H1 (cell line): ENCODE measurements around the gene PAX5. TPM values are rescaled to one million over a fixed set of nuclear protein-coding genes. Genes with fewer than 3 reads are reported as not detected.

ENCODE experiments used
- CTCF ChIA-PET: fragments of 300-600 bp; sonication (Branson Sonifier 250); formaldehyde crosslinking; loops from one replicate; lab custom pipeline; 2021; ENCODE audit not compliant: partially characterized antibody; lab: Charles Lee
- POLR2A ChIA-PET: fragments of 300-600 bp; sonication (Branson Sonifier 250); formaldehyde crosslinking; loops from one replicate; lab custom pipeline; 2021; ENCODE audit warnings: inconsistent platforms; ENCODE audit not compliant: partially characterized antibody; lab: Charles Lee
- DNase-seq, 2 experiments: peaks; one replicate each; pipeline versions ENCODE4 v3.0.0 to v3.0.0-alpha.2; 2010 to 2022; ENCODE audit warnings: low spot score in 2 of 2, low read depth in 1 of 2, mixed read lengths in 1 of 2
- FAIRE-seq: peaks from 2 replicates; lab custom pipeline; 2011; peaks lifted over from hg19 to GRCh38; lab: Jason Lieb, UNC
- H2AFZ ChIP-seq: 2 replicates; pipeline ENCODE4 v1.8.1; 2012; ENCODE audit warnings: low read length, inconsistent platforms
- H2AK5ac ChIP-seq: 2 replicates; pipeline ENCODE4 v1.6.1; 2013; ENCODE audit warnings: low read depth, low read length
- H2BK120ac ChIP-seq: replicated peaks from 2 replicates; pipeline ENCODE3; 2013; ENCODE audit warnings: low read depth, low read length, inconsistent platforms
- H2BK12ac ChIP-seq: 2 replicates; pipeline ENCODE4 v1.6.1; 2013; ENCODE audit warnings: low read depth, low read length
- H2BK15ac ChIP-seq: 2 replicates; pipeline ENCODE4 v1.6.1; 2013; ENCODE audit warnings: low read length
- H2BK20ac ChIP-seq: 2 replicates; pipeline ENCODE4 v1.6.1; 2013; ENCODE audit warnings: low read length
- H2BK5ac ChIP-seq: 2 replicates; pipeline ENCODE4 v1.6.1; 2013; ENCODE audit warnings: low read depth, low read length
- H3K14ac ChIP-seq: 2 replicates; pipeline ENCODE4 v1.6.1; 2013; ENCODE audit warnings: inconsistent platforms; ENCODE audit not compliant: insufficient read length
- H3K18ac ChIP-seq: 2 replicates; pipeline ENCODE4 v1.6.1; 2013; ENCODE audit warnings: low read length; ENCODE audit errors: extremely low read depth
- H3K23ac ChIP-seq: 2 replicates; pipeline ENCODE4 v1.6.1; 2013; ENCODE audit warnings: inconsistent platforms; ENCODE audit not compliant: insufficient read length
- H3K23me2 ChIP-seq: 2 replicates; pipeline ENCODE4 v1.6.1; 2013; ENCODE audit warnings: low read depth, low read length
- H3K27ac ChIP-seq: 2 replicates; pipeline ENCODE4 v1.6.1; 2011; ENCODE audit warnings: low read depth, low read length, inconsistent platforms
- H3K27me3 ChIP-seq, 4 experiments: replicated peaks in 1 of 4; 1 replicate in 1 of 4; 2 replicates in 3 of 4; pipeline versions ENCODE4 v1.6.1 to v1.8.1; 2011 to 2013; ENCODE audit warnings: low read length in 3 of 4, mild to moderate bottlenecking in 3 of 4, inconsistent platforms in 2 of 4, mixed read lengths in 2 of 4, moderate library complexity in 1 of 4; ENCODE audit not compliant: control insufficient read depth in 3 of 4, insufficient read depth in 3 of 4; ENCODE audit errors: extremely low read depth in 1 of 4
- H3K36me3 ChIP-seq, 4 experiments: 2 replicates each; pipeline versions ENCODE4 v1.6.1 to v1.8.1; 2011 to 2013; ENCODE audit warnings: mild to moderate bottlenecking in 4 of 4, low read length in 3 of 4, moderate library complexity in 2 of 4, control low read depth in 1 of 4, inconsistent platforms in 1 of 4; ENCODE audit not compliant: insufficient read depth in 4 of 4, control insufficient read depth in 2 of 4
- H3K4ac ChIP-seq: replicated peaks from 2 replicates; pipeline ENCODE3; 2013; ENCODE audit warnings: low read length, low read depth, mixed read lengths, inconsistent platforms; ENCODE audit not compliant: insufficient read length
- H3K4me1 ChIP-seq, 4 experiments: replicated peaks in 1 of 4; 1 replicate in 1 of 4; 2 replicates in 3 of 4; pipeline versions ENCODE4 v1.6.1 to v1.8.1; 2011 to 2013; ENCODE audit warnings: low read length in 3 of 4, inconsistent platforms in 2 of 4, mixed read lengths in 1 of 4; ENCODE audit not compliant: insufficient read depth in 4 of 4, control insufficient read depth in 3 of 4
- H3K4me2 ChIP-seq, 2 experiments: 2 replicates each; pipeline versions ENCODE4 v1.6.1 to v1.8.1; 2011 to 2013; ENCODE audit warnings: low read depth in 2 of 2, low read length in 2 of 2, control low read depth in 1 of 2, inconsistent platforms in 1 of 2, mild to moderate bottlenecking in 1 of 2; ENCODE audit not compliant: insufficient read depth in 1 of 2
- H3K4me3 ChIP-seq, 4 experiments: fragments of 200-600, 300-600 bp in 1 of 4; sonication (generic), shearing (Covaris generic), sonication (Bioruptor Twin) in 1 of 4; 2 replicates each; pipeline versions ENCODE4 v1.5.1 to v1.8.1; 2011 to 2016; ENCODE audit warnings: low read length in 4 of 4, low read depth in 3 of 4, control low read depth in 2 of 4, inconsistent platforms in 2 of 4, mild to moderate bottlenecking in 2 of 4, mixed read lengths in 1 of 4, moderate library complexity in 1 of 4; ENCODE audit not compliant: insufficient read depth in 2 of 4; ENCODE audit errors: extremely low read depth in 1 of 4
- H3K56ac ChIP-seq: replicated peaks from 2 replicates; pipeline ENCODE3; 2013; ENCODE audit warnings: low read depth, mild to moderate bottlenecking, mixed read lengths, low read length, inconsistent platforms; ENCODE audit not compliant: insufficient read length
- H3K79me1 ChIP-seq: 2 replicates; pipeline ENCODE4 v1.6.1; 2013; ENCODE audit warnings: low read depth, low read length, control low read depth
- H3K79me2 ChIP-seq, 2 experiments: 2 replicates each; pipeline versions ENCODE4 v1.6.1 to v1.8.1; 2012 to 2013; ENCODE audit warnings: low read length in 2 of 2, mild to moderate bottlenecking in 2 of 2, inconsistent platforms in 1 of 2; ENCODE audit not compliant: insufficient read depth in 2 of 2, control insufficient read depth in 1 of 2
- H3K9ac ChIP-seq, 4 experiments: replicated peaks in 1 of 4; 1 replicate in 1 of 4; 2 replicates in 3 of 4; pipeline versions ENCODE4 v1.6.1 to v1.8.1; 2011 to 2013; ENCODE audit warnings: low read depth in 3 of 4, low read length in 3 of 4, control low read depth in 2 of 4, mild to moderate bottlenecking in 2 of 4, moderate library complexity in 2 of 4, inconsistent platforms in 1 of 4; ENCODE audit errors: extremely low read depth in 1 of 4
- H3K9me3 ChIP-seq, 2 experiments: 2 replicates each; pipeline versions ENCODE4 v1.6.1 to v1.8.1; 2012 to 2013; ENCODE audit warnings: mild to moderate bottlenecking in 2 of 2, moderate library complexity in 2 of 2, control low read depth in 1 of 2, inconsistent platforms in 1 of 2, low read depth in 1 of 2, low read length in 1 of 2, mixed read lengths in 1 of 2; ENCODE audit not compliant: insufficient read depth in 2 of 2
- H4K20me1 ChIP-seq, 2 experiments: replicated peaks in 1 of 2; 2 replicates each; pipeline versions ENCODE3 to v1.8.1; 2011 to 2013; ENCODE audit warnings: inconsistent platforms in 2 of 2, low read length in 2 of 2, mild to moderate bottlenecking in 1 of 2; ENCODE audit not compliant: insufficient read depth in 2 of 2, control insufficient read depth in 1 of 2
- H4K5ac ChIP-seq: 2 replicates; pipeline ENCODE4 v1.6.1; 2013; ENCODE audit warnings: low read length, low read depth, mixed read lengths, inconsistent platforms; ENCODE audit not compliant: insufficient read length
- H4K8ac ChIP-seq: 2 replicates; pipeline ENCODE4 v1.8.0; 2013; ENCODE audit warnings: mild to moderate bottlenecking, moderate library complexity, low read length, inconsistent platforms; ENCODE audit not compliant: insufficient read depth; ENCODE audit errors: extremely low read depth
- H4K91ac ChIP-seq: replicated peaks from 2 replicates; pipeline ENCODE3; 2013; ENCODE audit warnings: low read length, mixed read lengths, inconsistent platforms; ENCODE audit not compliant: insufficient read length
- BRCA1 ChIP-seq: IDR thresholded peaks from 2 replicates; pipeline ENCODE4 v1.6.1; 2012; ENCODE audit warnings: low read depth, low read length, improper control_type of control experiment
- WGBS, 2 experiments: shearing (Covaris generic) in 1 of 2; methylation state at CpG; one replicate each; pipeline versions ENCODE4 v1.1.6 to v1.1.7; 2013 to 2015; ENCODE audit warnings: low lambda C conversion rate in 2 of 2, mixed read lengths in 2 of 2, inconsistent platforms in 1 of 2, low coverage in 1 of 2, missing lambda C conversion rate in 1 of 2; ENCODE audit not compliant: insufficient replicate concordance in 2 of 2, insufficient coverage in 1 of 2, insufficient read length in 1 of 2; ENCODE audit errors: extremely low coverage in 1 of 2, missing lambda C conversion rate in 1 of 2; 5-methylcytosine and 5-hydroxymethylcytosine counted together
- polyA plus RNA-seq, 7 experiments: library from polyadenylated mRNA; depleted of rRNA in 3 of 7; stranded (reverse) in 5 of 7; unstranded in 2 of 7; fragments of >200 nt in 5 of 7; fragments of 200-250 nt in 2 of 7; gene quantifications; 1 replicate in 5 of 7; 2 replicates in 1 of 7; 4 replicates in 1 of 7; pipeline versions ENCODE4 v1.2.1 to v1.2.3, GENCODE V29; 2011 to 2013; ENCODE audit warnings: missing spikeins in 2 of 7, mixed read lengths in 2 of 7
- total RNA-seq: library from RNA; stranded (reverse); fragmentation: NEBNext Ultra II Directional; extraction: Animal tissue kit (Norgen Biotek cat#: 25700); gene quantifications from 2 replicates; pipeline ENCODE4 v1.2.1, GENCODE V29; 2021

PAX5 gene
- total and polyA plus RNA-seq, 2 of the 8 experiments (the other 6 are each of a cell fraction or from before 2014, with no cell fraction given): 0.29 to 0.43 TPM

GRCh38 chr9:36903541-36904435 lies 130.3 kb downstream of the PAX5 start:
- ChIA-PET CTCF (interaction anchor here (0.6 to 12.0 kb wide), 26 partner anchors 6 to 1022 kb away, joined by 3 to 99 read pairs (median 4); no protein-coding TSS in a partner anchor), POLR2A (no interaction called here)
- no peak overlapping the region for H3K9ac ChIP-seq
- DNase-seq: no peak
- no peak overlapping the region for H2BK20ac ChIP-seq
- no peak overlapping the region for H3K18ac ChIP-seq
- H4K91ac ChIP-seq: no peak overlapping the region
- no peak overlapping the region for H3K27ac ChIP-seq
- no peak overlapping the region for H2BK12ac ChIP-seq
- H3K79me1 ChIP-seq: no peaks in the 10 kb centered on the region
- H3K23me2 ChIP-seq: 0 out of 2 replicates have a peak, but pooled peaks cover 2% of the 10 kb centered on the region
- no peak overlapping the region for H3K4ac ChIP-seq
- no peaks in the 10 kb centered on the region for H3K27me3 ChIP-seq
- H2BK120ac ChIP-seq: no peak overlapping the region
- WGBS, 2 experiments: 93% methylated on average over 4 of the region's 4 CpGs; no CpG with 5 or more reads in 1 of the 2 experiments
- no peak overlapping the region for H4K8ac ChIP-seq
- H3K4me1 ChIP-seq: peaks cover 0 to 3% (median 2%) of the 10 kb centered on the region in 4 experiments; a peak in 4 of 7 replicates
- H3K36me3 ChIP-seq: no peaks in the 10 kb centered on the region
- no peaks in the 10 kb centered on the region for H3K9me3 ChIP-seq
- no peak overlapping the region for H2AFZ ChIP-seq
- H3K56ac ChIP-seq: no peak overlapping the region
- no peak overlapping the region for H3K4me2 ChIP-seq
- H2BK15ac ChIP-seq: no peak overlapping the region
- H3K79me2 ChIP-seq: no peaks in the 10 kb centered on the region
- H3K14ac ChIP-seq: no peak overlapping the region
- TF ChIP-seq BRCA1: no peak
- H2AK5ac ChIP-seq: no peak overlapping the region
- no peak overlapping the region for H2BK5ac ChIP-seq
- peaks cover 0 to 2% of the 10 kb centered on the region in 2 experiments for H4K20me1 ChIP-seq
- H3K4me3 ChIP-seq: no peak overlapping the region
- FAIRE-seq: no peak
- H4K5ac ChIP-seq: no peak overlapping the region
- H3K23ac ChIP-seq: no peak overlapping the region
